GM19463 (cell line): ENCODE measurements around the gene PHLDB3.

Experiments
- ATAC-seq: cut with Tn5 transposase; IDR thresholded peaks from one replicate; pipeline ENCODE4 v1.9.1; 2021; ENCODE audit warnings: mild to moderate bottlenecking, moderate library complexity; ENCODE audit not compliant: unreplicated experiment

Gene PHLDB3

GRCh38 chr19:43471091-43471490, 33.5 kb downstream of the PHLDB3 start:
- ATAC-seq: no peak

- no peak for ATAC-seq
Measured at GRCh38 chr19:43470288-43470687, 34.3 kb downstream of the PHLDB3 start.

DNA sequence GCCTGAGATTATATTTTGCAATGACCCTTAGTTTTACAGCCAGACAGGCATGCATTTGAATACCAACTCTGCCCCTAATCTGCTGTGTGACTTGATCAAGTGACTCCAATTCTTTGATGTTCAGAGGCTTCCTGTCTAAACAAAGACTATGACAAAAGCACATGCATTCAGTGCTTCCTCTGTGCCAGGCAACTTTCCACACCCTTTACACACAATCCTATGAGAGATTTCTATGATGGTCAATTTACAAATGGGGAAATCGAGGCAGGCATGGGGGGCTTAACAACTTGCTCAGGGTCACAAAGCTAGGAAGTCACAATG, 35.4 kb downstream of the PHLDB3 start:
- no peak for ATAC-seq

- ATAC-seq: no peak
Measured at GRCh38 chr19:43468354-43469159, 36.0 kb downstream of the PHLDB3 start.

- ATAC-seq: no peak
Measured at GRCh38 chr19:43467730-43468129, 36.8 kb downstream of the PHLDB3 start.

DNA sequence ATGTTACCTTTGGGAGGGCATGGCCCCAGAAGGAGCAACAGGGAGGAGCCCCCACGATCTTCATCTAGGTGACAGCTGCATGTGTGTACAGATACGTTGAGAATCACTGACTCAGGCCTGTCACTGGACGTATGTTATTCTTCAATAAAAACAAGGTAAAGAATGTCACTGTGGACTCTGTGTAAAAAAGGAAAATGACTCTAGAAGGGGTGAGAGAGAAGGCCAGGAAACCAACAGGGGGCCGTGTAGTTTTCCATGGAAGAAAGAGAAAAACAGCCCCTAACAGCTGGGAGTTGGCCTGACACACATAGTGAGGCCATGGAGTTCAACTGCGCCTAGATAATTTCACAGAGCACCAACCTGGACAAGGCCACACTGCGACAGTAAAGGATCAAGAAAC, 37.3 kb downstream of the PHLDB3 start:
- no peak for ATAC-seq

DNA sequence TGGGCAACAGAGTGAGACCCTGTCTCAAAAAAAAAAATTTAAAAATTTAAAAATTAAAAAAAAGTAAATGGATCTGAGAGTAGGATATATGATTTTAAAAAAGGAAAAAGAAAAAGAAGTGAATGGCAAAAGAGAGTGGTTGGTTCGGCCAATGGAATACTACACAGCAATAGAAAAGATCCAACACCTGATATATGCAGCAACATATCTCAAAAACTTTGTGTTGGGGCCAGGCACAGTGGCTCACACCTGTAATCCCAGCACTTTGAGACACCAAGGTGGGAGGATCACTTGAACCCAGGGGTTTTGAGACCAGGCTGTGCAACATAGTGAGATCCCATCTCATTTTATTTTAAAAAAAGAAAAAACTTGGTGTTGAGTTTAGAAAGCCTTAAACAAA, 37.8 kb downstream of the PHLDB3 start:
- ATAC-seq: no peak

DNA sequence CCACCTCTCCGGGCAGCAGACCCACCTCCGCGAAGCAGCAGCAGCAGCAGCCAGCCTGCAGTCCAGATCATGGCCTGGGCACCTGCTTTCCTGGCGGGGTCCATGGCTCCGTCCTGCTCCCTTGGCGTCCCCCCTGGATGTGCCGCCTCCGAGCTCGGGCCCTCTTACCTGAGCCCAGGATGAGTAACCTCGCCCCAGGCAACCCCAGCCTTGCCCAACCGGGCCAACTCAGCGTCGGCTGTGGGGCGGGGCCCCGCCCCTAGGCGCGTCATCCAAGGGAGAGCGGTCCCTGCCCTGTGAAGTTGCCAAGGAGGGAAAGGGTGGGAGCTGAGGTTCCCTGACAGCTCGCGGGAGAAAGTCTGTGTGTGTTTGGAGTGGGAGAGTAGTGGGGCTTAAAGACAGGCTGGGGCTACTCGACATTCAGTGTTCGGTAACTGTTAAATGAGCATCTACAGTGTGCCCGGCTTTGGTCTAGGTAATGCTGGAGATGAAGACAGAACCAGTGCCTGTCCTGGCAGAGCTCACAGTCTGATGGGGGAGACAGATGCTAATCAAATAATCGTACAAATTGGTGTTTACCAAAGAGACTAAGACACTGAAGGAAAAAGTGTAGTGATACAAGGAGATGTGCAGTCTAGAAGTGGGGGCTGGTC, 39.0 kb downstream of the PHLDB3 start, which contains the start of gene LYPD3:
Gene LYPD3 (minus strand): TSS at position 141 of the 653 bp plus-strand sequence. CDS start 37 bp downstream, at position 104.
- ATAC-seq: no peak

GRCh38 chr19:43464134-43464775, 40.3 kb downstream of the PHLDB3 start:
- peak; percentile 32 for ATAC-seq

GRCh38 chr19:43463381-43464133, 41.0 kb downstream of the PHLDB3 start:
- peak; percentile 82 for ATAC-seq

- ATAC-seq: no peak
Measured at GRCh38 chr19:43462785-43463380, 41.7 kb downstream of the PHLDB3 start.

- no peak for ATAC-seq
Measured at GRCh38 chr19:43462383-43462782, 42.2 kb downstream of the PHLDB3 start.

DNA sequence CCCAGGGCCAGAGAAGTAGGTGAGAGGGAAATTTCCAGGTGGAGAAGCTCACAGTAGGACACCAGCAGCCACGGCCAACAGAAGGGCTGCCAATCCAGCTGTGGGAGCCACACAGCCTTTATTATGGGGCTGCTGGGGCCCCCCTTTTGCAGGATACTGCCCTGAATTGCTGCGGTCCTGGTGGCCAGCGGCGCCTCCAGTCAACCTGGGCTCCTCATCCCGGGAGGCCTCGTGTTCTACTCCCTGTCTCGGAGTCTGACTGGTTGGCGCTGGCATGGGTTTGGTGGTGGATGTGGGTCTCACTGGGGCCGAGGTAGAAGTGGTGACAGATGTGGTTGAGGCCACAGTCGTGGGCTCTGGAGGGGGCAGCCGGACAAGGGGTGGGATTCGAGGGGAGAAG, 43.2 kb downstream of the PHLDB3 start:
- no peak for ATAC-seq

DNA sequence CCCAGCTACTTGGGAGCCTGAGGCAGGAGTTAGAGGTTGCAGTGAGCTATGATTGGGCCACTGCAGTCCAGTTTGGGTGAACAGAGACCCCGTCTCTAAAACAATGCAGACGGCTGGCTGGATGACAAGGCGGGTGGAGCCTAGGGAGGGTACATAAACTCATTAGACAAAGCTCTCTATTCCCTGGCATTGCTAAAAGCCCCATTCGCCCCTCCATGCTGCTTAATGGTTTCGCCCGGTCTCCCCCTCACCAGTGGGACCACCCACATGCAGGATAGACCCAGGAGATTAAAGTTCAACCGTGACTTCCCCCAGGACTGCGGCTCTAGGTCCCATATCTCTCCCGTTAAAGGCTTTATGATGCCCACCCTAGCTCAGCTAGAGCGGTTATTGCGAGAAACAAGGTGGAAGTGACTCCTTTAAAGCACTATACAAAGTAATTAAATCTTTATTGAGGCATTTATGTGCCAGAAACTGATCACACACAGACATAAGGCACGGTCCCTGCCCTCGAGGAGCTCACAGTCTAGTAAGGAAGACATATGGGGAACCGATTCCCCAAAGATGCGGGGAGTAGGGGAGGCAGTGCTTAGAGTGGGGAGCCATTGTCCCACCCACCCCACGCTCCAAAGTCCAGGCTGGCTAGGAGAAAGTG, 44.1 kb downstream of the PHLDB3 start:
- ATAC-seq: no peak

DNA sequence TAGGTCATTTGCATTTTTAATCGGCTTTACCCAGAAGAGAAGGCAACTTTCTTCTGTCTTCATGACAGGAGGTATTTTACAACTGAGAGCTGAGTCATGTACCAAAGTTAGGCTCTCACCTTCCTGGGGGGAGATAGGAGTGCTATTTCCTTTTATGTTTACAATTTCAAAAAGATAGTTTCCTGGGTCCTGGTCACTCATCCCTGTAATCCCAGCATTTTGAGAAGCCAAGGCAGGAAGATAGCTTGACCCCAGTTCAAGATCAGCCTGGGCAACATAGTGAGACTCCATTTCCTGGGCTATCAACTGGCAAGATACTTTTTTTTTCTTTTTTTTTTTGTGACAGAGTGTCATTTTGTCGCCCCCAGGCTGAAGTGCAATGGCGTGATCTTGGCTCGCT, 46.7 kb downstream of the PHLDB3 start:
- no peak for ATAC-seq

DNA sequence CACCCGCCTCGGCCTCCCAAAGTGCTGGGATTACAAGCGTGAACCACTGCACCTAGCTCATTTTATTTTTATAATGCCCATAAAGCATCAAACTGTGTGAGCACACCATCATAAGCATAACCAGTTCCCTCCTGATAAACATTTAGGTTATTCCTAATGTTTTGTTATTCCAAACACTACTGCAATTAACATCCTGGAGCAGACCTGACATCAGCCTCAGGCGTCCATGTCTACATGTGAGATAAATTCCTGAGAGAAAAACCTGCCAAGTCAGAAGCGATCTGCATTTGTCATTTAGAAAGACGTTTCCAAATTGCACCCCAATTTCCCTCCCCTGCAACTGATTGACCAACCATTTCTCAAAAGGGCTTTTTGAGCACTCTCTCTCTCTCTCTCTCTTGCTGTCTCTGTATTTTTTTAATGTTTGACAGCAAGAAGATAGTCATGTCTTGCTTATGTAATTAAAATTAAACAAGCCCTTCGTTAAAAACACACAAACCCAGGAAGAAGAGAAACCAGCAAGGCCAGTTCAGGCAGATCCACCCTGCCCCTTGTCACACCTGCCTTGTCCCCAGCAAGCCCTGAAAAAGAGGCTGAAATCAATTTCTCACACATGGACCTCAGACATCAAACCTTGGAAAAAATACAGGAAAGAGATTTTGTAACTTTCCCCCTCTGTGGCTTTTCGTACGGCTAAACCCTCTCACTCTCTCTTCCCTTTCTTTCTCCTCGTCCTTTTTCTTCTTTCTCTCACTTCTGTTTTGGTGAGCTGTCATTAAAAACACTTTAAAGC, 49.0 kb downstream of the PHLDB3 start:
- no peak for ATAC-seq

DNA sequence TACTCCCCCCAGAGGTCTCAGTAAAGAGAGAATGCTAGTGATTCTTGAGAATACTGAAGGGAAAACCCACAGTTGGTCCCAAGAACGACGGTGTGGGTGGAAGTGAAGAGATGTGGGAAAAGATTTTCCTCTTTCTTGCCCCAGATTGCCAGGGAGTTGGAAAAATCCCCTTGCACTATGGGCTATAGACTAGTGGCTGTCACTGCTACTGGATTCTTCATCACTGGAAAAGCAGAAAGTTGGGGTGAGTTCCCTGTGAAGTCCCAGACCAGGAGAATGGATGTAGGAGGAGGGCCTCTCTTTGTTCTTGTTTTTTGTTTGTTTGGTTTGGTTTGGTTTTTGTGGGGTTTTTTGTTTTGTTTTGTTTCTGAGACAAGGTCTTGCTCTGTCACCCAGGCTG, 50.5 kb downstream of the PHLDB3 start:
- ATAC-seq: no peak

- no peak for ATAC-seq
Measured at GRCh38 chr19:43452582-43452981, 52.0 kb downstream of the PHLDB3 start.

DNA sequence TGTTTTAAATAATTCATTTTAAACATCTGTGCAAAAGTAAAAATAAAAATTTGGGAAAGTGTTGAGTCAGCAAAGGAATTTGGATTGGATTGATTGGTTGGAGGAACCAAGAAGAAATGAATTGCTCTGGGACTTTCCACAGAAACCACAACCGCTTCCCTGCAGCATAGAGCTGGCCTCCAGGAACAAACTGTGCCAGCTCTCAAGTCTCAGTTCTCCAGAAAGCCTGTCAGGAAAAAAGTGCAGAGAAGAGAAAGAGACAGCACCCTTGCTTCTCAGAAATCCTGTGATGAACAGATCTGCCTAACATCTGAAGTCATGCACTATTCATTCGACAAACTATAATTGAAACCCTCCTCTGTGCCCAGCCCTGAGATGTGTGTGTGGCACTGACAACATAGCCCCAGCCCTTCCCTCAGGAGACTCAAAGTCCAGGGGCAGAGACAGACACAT, 54.0 kb downstream of the PHLDB3 start:
- no peak for ATAC-seq

GRCh38 chr19:43447655-43448054, 56.9 kb downstream of the PHLDB3 start:
- ATAC-seq: no peak
